ENCODE data around the gene MEX3D.
"Not testable (repeated sequence)": the region's sequence is repeated elsewhere in the genome, so short reads cannot be mapped to it uniquely, and the experiment has no call there.

The MEX3D gene

DNA sequence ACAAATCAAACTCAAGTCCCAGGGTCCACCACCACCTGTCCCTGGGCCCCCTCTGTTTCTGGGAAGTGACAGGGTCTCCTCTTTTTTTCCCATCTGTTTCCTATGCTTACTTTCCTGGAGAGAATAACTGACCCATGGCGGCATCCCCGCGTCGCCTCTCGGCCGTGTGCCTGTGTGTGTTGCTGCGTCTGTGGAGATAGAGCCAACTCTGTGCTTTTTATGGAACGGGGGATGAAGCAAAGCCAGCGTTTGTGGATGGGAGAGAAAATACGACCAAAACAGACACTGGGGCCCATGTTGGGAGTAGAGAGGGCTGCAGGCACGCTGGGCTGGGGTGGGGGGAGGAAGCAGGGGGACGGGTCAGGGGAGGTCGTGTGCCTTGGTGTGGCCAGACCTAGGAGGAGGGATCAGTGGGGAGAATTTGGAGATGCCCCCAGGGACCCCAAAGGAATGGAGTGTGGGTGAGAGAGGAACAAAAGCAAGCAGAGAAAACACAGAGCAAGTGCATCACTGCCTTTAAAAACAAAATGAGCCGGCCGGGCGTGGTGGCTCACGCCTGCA is 27.7 kb downstream of the MEX3D start:
- no peak for DNase-seq (ENCODE audit: low read depth in 3 of 3, low spot score in 1 of 3)

GRCh38 chr19:1539749-1540148 is 28.4 kb downstream of the MEX3D start:
- not testable (repeated sequence) for DNase-seq (ENCODE audit: low read depth in 3 of 3, low spot score in 1 of 3)

DNA sequence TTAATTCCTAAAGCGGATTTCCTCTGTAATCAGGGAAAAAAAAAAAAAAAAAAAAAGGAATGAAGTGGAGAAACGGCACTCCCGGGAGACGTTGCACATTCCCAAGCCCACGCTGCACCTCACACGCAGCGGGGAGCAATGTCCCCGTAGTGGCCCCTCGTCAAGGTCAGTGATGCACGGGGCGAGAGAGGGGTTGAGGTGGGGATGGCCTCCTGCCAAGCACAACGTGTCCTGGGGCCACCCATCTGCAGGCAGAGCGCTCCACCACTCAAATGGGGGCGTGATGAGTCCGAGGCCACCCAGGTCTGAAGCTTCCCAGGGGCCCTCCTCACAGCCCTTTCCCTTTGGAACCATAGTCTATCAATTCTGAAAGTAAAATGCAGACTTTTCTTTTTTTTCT is 29.1 kb downstream of the MEX3D start:
- DNase-seq (ENCODE audit: low read depth in 3 of 3, low spot score in 1 of 3): no peak

DNA sequence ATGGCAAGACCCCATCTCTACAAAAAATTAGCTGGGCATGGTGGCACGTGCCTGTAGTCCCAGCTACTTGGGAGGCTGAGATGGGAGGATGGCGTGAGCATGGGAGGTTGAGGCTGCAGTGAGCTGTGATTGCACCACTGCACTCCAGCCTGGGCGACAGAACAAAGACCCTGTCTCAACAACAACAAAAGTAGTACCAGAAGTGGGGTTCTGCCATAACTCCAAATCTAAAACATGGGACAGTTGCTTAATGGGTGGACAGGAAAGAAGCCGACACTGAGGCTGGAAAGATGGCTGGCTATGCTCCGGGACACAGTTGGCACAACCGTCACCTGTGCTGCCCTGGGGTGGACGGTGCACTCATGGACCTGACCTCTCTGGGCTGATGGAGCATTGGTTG is 32.4 kb downstream of the MEX3D start:
- DNase-seq (ENCODE audit: low read depth in 3 of 3, low spot score in 1 of 3): not testable (repeated sequence)

GRCh38 chr19:1534972-1535371 is 33.2 kb downstream of the MEX3D start:
- no peak for DNase-seq (ENCODE audit: low read depth in 3 of 3, low spot score in 1 of 3)

DNA sequence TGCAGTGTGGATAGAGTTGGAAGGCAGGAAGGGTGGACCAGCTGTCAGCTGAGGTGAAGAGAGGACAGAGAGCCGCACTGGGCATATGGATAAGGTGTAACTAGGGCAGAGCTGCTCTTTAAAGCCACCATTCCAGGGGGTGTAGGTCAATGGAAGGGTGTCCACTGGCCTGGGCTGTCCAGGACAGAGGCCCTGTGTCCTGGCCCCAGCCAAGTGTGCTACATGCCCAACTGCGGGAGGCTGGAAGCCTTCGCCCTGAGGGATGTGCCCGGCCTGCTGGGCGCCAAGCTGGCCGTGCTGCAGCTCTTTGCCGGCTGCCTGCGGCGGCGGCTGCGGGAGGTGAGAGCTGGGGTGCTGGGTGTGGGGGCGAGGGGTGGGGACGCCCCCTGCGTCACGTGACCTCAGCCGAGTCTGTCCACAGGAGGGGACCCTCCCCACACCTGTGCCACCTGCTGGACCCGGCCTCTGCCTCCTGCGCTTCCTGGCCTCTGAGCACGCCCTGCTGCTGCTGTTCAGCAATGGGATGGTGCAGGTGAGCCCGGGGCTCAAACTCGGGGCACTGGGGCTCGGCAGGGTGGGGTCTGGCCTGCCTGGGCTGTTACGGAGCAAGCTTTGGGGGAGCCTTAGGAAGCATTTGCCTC is 34.5 kb downstream of the MEX3D start:
- no peak for DNase-seq (ENCODE audit: low read depth in 3 of 3, low spot score in 1 of 3)

DNA sequence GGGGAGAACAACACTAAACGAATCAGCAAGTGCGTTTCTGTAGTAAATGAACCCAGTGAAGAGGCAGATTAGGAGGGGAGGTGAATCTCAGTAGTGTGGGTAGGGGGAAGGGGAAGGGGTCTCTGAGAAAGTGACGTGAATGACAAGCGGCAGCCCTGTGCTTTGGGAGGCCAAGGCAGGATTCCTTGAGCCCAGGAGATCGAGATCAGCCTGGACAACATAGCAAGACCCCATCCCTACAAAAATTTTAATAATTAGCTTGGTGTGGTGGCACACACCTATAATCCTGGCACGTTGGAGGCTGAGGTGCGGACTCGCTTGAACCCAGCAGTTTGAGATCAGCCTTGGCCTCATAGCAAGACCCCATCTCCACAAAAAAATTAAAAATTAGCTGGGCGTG is 36.1 kb downstream of the MEX3D start:
- DNase-seq (ENCODE audit: low read depth in 3 of 3, low spot score in 1 of 3): no peak

GRCh38 chr19:1531587-1531986 is 36.5 kb downstream of the MEX3D start:
- no peak for DNase-seq (ENCODE audit: low read depth in 3 of 3, low spot score in 1 of 3)

DNA sequence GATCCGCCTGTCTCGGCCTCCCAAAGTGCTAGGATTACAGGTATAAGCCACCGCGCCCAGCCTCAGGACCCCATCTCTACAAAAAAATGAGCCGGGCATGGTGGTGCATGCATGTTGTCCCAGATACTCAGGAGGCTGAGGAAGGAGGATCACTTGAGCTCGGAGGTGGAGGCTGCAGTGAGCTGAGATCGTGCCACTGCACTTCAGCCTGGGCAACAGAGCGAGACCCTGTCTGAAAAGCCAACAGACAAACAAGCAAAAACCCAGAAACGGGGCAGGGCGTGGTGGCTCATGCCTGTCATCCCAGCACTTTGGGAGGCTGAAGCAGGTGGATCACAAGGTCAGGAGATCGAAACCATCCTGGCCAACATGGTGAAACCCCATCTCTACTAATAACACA is 37.3 kb downstream of the MEX3D start:
- not testable (repeated sequence) for DNase-seq (ENCODE audit: low read depth in 3 of 3, low spot score in 1 of 3)

GRCh38 chr19:1529430-1529816 is 38.7 kb downstream of the MEX3D start:
- DNase-seq (ENCODE audit: low read depth in 3 of 3, low spot score in 1 of 3): no peak

GRCh38 chr19:1528596-1529429 is 39.3 kb downstream of the MEX3D start:
- DNase-seq (ENCODE audit: low read depth in 3 of 3, low spot score in 1 of 3): no peak

DNA sequence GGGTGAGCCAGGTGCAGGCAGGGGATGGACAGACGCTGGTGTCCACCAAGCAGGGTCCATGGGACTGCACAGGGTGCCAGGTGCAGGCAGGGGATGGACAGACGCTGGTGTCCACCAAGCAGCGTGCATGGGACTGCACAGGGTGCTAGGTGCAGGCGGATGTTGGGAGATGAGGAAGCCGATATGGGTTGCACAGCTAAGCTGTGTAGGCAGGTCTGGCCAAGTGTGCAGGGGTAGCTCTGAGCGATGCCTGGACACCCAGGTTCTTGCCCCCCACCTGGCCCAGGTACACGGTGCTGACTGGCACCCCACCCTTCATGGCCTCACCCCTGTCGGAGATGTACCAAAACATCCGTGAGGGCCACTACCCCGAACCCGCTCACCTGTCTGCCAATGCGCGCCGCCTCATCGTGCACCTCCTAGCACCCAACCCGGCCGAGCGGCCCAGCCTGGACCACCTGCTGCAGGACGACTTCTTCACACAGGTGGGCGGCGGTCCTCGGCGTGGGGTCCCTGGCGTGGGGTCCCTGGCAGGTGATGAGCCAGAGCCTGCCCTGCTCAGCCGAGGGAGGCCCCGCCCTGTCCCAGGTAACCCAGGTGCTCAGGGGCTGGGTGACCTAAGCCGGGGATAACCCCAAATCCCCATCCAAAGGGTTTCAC is 40.3 kb downstream of the MEX3D start:
- no peak for DNase-seq (ENCODE audit: low read depth in 3 of 3, low spot score in 1 of 3)

GRCh38 chr19:1526979-1527649 is 41.0 kb downstream of the MEX3D start:
- no peak for DNase-seq (ENCODE audit: low read depth in 3 of 3, low spot score in 1 of 3)

GRCh38 chr19:1526066-1526778 is 41.9 kb downstream of the MEX3D start:
- no peak for DNase-seq (ENCODE audit: low read depth in 3 of 3, low spot score in 1 of 3)

DNA sequence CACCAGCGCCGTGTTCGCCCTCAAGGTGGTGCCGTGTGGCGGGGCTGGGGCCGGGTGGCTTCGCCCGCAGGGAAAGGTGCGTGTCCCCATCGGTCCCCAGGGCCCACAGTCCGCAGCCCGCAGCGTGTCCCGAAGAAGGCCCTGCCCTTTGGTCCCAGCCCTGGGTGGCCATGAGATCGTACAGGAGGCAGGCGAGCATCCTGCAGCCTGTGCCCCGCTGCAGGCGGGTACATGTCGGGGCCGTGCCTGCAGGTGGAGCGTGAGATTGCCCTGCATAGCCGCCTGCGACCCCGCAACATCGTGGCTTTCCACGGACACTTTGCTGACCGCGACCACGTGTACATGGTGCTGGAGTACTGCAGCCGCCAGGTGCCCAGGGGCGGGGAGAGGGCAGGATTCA is 42.8 kb downstream of the MEX3D start:
- no peak for DNase-seq (ENCODE audit: low read depth in 3 of 3, low spot score in 1 of 3)

DNA sequence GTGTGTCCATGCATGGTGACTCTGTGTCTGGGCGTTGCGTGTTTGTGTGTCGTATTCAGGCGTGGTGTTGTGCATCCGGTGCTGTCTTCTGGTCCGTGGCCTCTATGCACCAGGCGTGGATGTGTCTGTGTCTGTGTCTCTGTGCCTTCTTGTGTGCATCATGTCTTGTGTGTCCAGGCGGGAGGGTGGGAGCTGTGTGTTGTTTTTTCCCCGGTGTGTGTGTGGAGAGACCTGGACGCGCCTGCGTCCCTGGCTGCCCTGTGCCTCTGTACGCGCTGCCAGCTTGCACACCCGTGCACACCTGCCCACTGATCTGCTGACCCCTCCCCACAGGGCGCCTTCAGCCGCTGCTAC is 43.2 kb downstream of the MEX3D start:
- DNase-seq (ENCODE audit: low read depth in 3 of 3, low spot score in 1 of 3): no peak

DNA sequence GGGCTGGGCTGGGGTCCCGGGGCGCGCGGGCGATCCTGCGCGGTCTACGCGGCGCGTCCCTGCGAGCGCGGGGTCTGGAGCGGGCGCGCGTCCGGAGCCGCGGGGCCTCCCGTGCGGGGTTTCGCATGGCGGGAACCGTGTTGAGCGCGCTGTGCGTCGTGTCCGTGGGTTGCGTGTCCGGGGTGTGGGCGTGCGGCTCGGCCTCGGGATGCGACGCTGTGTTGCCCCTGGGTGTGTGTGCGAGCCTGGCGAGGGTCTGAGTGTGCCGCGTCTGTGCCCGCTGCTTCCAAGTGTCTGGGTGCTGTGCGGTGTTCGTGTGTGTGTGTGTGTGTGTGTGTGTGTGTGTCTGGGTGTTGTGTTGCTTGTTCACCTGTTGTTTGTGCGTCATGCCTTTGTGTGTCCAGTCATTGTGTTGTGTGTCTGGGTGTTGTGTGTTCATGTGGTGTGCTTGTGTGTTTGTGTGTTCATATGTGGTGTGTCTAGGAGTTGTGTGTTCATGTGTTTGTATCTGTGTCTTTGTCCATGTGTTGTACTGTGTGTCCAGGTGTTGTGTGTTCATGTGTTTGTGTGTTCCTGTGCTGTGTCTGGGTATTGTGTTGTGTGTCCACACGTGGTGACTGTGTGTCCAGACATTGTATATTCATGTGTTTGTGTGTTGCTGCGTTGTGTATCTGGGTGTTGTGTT is 43.7 kb downstream of the MEX3D start:
- no peak for DNase-seq (ENCODE audit: low read depth in 3 of 3, low spot score in 1 of 3)

GRCh38 chr19:1523412-1524286 is 44.5 kb downstream of the MEX3D start, which contains the start of gene PLK5:
PLK5 (plus strand) TSS chr19:1524077; CDS start chr19:1526997, 2,920 bp downstream.
- no peak for DNase-seq (ENCODE audit: low read depth in 3 of 3, low spot score in 1 of 3)

GRCh38 chr19:1522838-1523237 is 45.3 kb downstream of the MEX3D start:
- no peak for DNase-seq (ENCODE audit: low read depth in 3 of 3, low spot score in 1 of 3)
